ENCODE results near the gene ADIPOR1. TPM values are rescaled to one million over a fixed set of nuclear protein-coding genes. Genes with fewer than 3 reads are reported as not detected.

The ADIPOR1 gene
- polyA plus RNA-seq, 2 of the 4 experiments (the other 2 are of a cell fraction), result 56.4 to 131 TPM

DNA sequence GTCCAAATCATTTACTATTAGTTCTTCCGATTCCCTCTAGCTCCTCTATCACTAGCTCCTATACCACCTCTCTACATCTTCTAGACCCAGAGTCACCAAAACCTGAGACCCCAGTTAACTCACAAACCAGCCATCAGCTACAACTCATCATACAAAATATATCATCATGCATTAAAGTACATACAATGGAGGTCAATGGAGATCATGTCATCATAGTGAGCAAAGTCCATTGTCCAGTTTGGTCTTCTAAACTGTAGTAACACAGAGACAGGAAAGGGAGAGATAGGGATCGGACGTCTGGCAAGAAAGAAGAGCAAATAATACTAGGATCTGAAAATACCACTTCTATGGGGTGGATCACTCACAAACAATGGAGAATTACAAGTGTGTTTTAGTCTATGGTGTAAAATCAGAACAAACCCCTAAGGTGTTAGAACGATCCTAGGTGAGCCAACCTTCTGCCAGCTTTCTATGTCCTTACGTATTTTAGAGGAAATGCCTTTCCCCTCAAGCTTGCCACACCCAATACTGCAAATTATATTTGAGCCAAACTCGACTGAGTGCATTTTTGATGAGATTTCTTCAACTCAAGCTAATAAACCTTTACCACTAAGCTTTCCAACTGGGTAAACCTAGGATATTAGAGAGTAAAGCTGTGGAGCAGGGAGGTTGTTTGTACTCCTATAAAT lies 3.9 kb downstream of the ADIPOR1 start:
- Histone ChIP-seq H3K4me2 (no peak overlapping the region), H3K27ac (no peak overlapping the region)

DNA sequence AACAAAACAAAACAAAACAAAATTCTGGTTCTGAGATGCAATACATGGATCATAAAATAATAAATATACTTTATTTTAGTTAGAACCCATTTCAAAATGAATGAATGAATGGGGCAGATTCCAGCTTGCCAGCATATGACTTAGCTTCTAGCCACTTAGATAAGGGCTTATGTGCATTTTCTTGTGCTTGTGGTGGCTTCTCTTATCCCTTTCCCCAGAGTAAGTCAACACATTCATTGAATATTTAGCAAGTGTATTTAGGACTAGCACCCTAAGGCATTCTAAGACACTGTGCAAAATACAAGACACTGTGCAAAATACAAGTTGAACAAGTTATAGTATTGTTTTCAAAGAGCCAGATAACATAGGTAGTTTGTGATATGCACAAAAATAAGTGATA lies 4.7 kb downstream of the ADIPOR1 start:
- no peak for DNase-seq (ENCODE audit: low read depth in 1 of 2, low spot score in 1 of 2)
- Histone ChIP-seq H3K4me1 (peaks cover 21% of the 10 kb centered on the region), H3K9me3 (no peaks in the 10 kb centered on the region), H3K4me2 (no peak overlapping the region), H3K27ac (no peak overlapping the region), H3K4me3 (no peak overlapping the region)
- TF ChIP-seq POLR2AphosphoS2 (conservative IDR thresholded peaks at IDR 0.05; ENCODE audit: low read length) (no peak), EHMT2 (IDR thresholded peaks at IDR 0.05; ENCODE audit: low read depth) (no peak)
- TF ChIP-seq, protein P1, sequence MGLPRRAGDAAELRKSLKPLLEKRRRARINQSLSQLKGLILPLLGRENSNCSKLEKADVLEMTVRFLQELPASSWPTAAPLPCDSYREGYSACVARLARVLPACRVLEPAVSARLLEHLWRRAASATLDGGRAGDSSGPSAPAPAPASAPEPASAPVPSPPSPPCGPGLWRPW (IDR thresholded peaks at IDR 0.05), result no peak
- ChIA-PET CTCF (interaction anchor here (2.1 to 2.2 kb wide), 2 partner anchors 8 to 10 kb away, joined by 8 to 9 read pairs; no protein-coding TSS in a partner anchor), POLR2A (interaction anchor here (0.5 to 1.4 kb wide), 3 partner anchors 24 to 33 kb away, joined by 3 to 4 read pairs (median 3); partner anchors contain the start of gene KLHL12)
- no peak for ATAC-seq
- no peak for FAIRE-seq

More for the DNA sequence above, 3.9 kb downstream of the ADIPOR1 start:
- no peak overlapping the region for H3K4me3 ChIP-seq
- H3K9me3 ChIP-seq, result no peaks in the 10 kb centered on the region
- no peak for TF ChIP-seq CBX2 (IDR thresholded peaks at IDR 0.05; ENCODE audit: borderline replicate concordance, low read depth)
- TF ChIP-seq CHD2 (IDR thresholded peaks at IDR 0.05; ENCODE audit: low read length, partially characterized antibody), result no peak
- TF ChIP-seq, protein P2, sequence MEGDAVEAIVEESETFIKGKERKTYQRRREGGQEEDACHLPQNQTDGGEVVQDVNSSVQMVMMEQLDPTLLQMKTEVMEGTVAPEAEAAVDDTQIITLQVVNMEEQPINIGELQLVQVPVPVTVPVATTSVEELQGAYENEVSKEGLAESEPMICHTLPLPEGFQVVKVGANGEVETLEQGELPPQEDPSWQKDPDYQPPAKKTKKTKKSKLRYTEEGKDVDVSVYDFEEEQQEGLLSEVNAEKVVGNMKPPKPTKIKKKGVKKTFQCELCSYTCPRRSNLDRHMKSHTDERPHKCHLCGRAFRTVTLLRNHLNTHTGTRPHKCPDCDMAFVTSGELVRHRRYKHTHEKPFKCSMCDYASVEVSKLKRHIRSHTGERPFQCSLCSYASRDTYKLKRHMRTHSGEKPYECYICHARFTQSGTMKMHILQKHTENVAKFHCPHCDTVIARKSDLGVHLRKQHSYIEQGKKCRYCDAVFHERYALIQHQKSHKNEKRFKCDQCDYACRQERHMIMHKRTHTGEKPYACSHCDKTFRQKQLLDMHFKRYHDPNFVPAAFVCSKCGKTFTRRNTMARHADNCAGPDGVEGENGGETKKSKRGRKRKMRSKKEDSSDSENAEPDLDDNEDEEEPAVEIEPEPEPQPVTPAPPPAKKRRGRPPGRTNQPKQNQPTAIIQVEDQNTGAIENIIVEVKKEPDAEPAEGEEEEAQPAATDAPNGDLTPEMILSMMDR (IDR thresholded peaks at IDR 0.05), result no peak
- no peak for TF ChIP-seq RCOR1 (IDR thresholded peaks at IDR 0.05; ENCODE audit: low read depth, low read length)
- TF ChIP-seq CEBPB (IDR thresholded peaks at IDR 0.05), result no peak
- TF ChIP-seq, protein P3, sequence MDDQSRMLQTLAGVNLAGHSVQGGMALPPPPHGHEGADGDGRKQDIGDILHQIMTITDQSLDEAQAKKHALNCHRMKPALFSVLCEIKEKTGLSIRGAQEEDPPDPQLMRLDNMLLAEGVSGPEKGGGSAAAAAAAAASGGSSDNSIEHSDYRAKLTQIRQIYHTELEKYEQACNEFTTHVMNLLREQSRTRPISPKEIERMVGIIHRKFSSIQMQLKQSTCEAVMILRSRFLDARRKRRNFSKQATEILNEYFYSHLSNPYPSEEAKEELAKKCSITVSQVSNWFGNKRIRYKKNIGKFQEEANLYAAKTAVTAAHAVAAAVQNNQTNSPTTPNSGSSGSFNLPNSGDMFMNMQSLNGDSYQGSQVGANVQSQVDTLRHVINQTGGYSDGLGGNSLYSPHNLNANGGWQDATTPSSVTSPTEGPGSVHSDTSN (IDR thresholded peaks at IDR 0.05), result no peak
- no peak for TF ChIP-seq ZFP36 (IDR thresholded peaks at IDR 0.05; ENCODE audit: borderline replicate concordance, partially characterized antibody)
- TF ChIP-seq, protein P4, sequence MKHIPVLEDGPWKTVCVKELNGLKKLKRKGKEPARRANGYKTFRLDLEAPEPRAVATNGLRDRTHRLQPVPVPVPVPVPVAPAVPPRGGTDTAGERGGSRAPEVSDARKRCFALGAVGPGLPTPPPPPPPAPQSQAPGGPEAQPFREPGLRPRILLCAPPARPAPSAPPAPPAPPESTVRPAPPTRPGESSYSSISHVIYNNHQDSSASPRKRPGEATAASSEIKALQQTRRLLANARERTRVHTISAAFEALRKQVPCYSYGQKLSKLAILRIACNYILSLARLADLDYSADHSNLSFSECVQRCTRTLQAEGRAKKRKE (CRISPR knock-in tag; IDR thresholded peaks at IDR 0.05; ENCODE audit: low read depth), result no peak
- no peak for TF ChIP-seq JUNB (IDR thresholded peaks at IDR 0.05)
- 88% methylated on average over 6 of the region's 6 CpGs for WGBS (ENCODE audit: missing lambda C conversion rate)
- FAIRE-seq (no peak), ATAC-seq (no peak), DNase-seq (ENCODE audit: low read depth in 1 of 2, low spot score in 1 of 2) (no peak)
- CTCF ChIA-PET, result interaction anchor here (0.6 to 2.1 kb wide), 4 partner anchors 8 to 315 kb away, joined by 3 to 9 read pairs (median 5); no protein-coding TSS in a partner anchor
- POLR2A ChIA-PET, result interaction anchor here (0.6 to 1.4 kb wide), 4 partner anchors 10 to 296 kb away, joined by 3 to 8 read pairs (median 4); partner anchors contain the start of gene KLHL12
- H3K4me1 ChIP-seq, result peaks cover 28% of the 10 kb centered on the region

DNA sequence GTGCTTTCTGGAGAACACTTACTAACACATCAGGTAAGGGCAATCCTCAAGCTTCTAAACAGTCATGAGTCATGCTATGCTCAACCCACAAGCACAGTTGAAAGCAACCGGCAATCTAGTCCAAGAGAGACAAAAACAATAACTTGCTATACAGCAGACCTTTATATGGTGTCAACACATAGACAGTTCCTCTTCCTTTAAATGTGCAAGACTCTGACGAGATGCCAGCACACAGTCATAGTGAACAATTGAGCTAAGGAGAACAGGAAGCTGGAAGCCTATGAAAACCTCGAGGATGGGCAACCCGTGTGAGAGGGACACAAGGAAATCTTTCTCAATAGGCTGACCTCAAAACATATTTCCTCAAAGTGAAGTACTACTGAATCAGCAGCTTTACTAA lies 5.3 kb downstream of the ADIPOR1 start:
- Histone ChIP-seq H3K4me1 (peaks cover 21% of the 10 kb centered on the region), H3K4me3 (no peak overlapping the region), H3K4me2 (no peak overlapping the region), H3K27ac (no peak overlapping the region), H3K9me3 (no peaks in the 10 kb centered on the region)
- DNase-seq (ENCODE audit: low read depth in 1 of 2, low spot score in 1 of 2), result no peak
- TF ChIP-seq ESRRA (IDR thresholded peaks at IDR 0.05; ENCODE audit: borderline replicate concordance, low read length) (no peak), EHMT2 (IDR thresholded peaks at IDR 0.05; ENCODE audit: low read depth) (no peak), SMC3 (IDR thresholded peaks at IDR 0.05) (no peak), FOXS1 (CRISPR knock-in tag; IDR thresholded peaks at IDR 0.05) (no peak), HEYL (CRISPR knock-in tag; IDR thresholded peaks at IDR 0.05) (no peak), MYC (IDR thresholded peaks at IDR 0.05; ENCODE audit: borderline replicate concordance, low read length) (no peak), BHLHE40 (IDR thresholded peaks at IDR 0.05; ENCODE audit: low read depth, low read length) (no peak)
- TF ChIP-seq, protein P5, sequence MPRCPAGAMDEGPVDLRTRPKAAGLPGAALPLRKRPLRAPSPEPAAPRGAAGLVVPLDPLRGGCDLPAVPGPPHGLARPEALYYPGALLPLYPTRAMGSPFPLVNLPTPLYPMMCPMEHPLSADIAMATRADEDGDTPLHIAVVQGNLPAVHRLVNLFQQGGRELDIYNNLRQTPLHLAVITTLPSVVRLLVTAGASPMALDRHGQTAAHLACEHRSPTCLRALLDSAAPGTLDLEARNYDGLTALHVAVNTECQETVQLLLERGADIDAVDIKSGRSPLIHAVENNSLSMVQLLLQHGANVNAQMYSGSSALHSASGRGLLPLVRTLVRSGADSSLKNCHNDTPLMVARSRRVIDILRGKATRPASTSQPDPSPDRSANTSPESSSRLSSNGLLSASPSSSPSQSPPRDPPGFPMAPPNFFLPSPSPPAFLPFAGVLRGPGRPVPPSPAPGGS (IDR thresholded peaks at IDR 0.05), result no peak
- TF ChIP-seq, protein P6, sequence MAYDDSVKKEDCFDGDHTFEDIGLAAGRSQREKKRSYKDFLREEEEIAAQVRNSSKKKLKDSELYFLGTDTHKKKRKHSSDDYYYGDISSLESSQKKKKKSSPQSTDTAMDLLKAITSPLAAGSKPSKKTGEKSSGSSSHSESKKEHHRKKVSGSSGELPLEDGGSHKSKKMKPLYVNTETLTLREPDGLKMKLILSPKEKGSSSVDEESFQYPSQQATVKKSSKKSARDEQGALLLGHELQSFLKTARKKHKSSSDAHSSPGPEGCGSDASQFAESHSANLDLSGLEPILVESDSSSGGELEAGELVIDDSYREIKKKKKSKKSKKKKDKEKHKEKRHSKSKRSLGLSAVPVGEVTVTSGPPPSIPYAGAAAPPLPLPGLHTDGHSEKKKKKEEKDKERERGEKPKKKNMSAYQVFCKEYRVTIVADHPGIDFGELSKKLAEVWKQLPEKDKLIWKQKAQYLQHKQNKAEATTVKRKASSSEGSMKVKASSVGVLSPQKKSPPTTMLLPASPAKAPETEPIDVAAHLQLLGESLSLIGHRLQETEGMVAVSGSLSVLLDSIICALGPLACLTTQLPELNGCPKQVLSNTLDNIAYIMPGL (CRISPR knock-in tag; IDR thresholded peaks at IDR 0.05; ENCODE audit: borderline replicate concordance), result no peak
- ATAC-seq, result no peak
- ChIA-PET CTCF (interaction anchor here (0.6 to 2.2 kb wide), 2 partner anchors 10 to 57 kb away, joined by 3 to 8 read pairs; no protein-coding TSS in a partner anchor), POLR2A (interaction anchor here (0.5 to 1.4 kb wide), 3 partner anchors 23 to 32 kb away, joined by 3 to 4 read pairs (median 3); partner anchors contain the start of gene KLHL12)
- FAIRE-seq, result no peak
- WGBS (ENCODE audit: missing lambda C conversion rate), result 75% methylated on average over 4 of the region's 4 CpGs
